Measurements from ENCODE around the gene LRP3.
"Not testable (repeated sequence)": the region's sequence is repeated elsewhere in the genome, so short reads cannot be mapped to it uniquely, and the experiment has no call there.

LRP3 gene

GRCh38 chr19:33191092-33191491 is 3.0 kb upstream of the LRP3 start:
- DNase-seq (ENCODE audit: low spot score in 2 of 2); H3K4me3 Mint-ChIP-seq; H3K9me3 Mint-ChIP-seq; H3K4me1 Mint-ChIP-seq; ATAC-seq (ENCODE audit: low read depth); H3K36me3 Mint-ChIP-seq; H3K27ac Mint-ChIP-seq: not testable (repeated sequence)
- H3K27me3 Mint-ChIP-seq = peaks cover 21% of the 10 kb centered on the region

- no peak for DNase-seq (ENCODE audit: low spot score in 2 of 2)
- Mint-ChIP-seq H3K27ac (no peak overlapping the region), H3K27me3 (peaks cover 21% of the 10 kb centered on the region), H3K9me3 (no peaks in the 10 kb centered on the region), H3K36me3 (no peaks in the 10 kb centered on the region), H3K4me1 (peaks cover 3% of the 10 kb centered on the region), H3K4me3 (no peak overlapping the region)
- no peak for ATAC-seq (ENCODE audit: low read depth)
Observed at GRCh38 chr19:33191501-33191900, 2.6 kb upstream of the LRP3 start.

GRCh38 chr19:33192010-33192409 is 2.1 kb upstream of the LRP3 start:
- Mint-ChIP-seq H3K27ac (no peak overlapping the region), H3K36me3 (no peaks in the 10 kb centered on the region), H3K4me1 (peaks cover 4% of the 10 kb centered on the region), H3K4me3 (no peak overlapping the region), H3K9me3 (no peaks in the 10 kb centered on the region), H3K27me3 (peaks cover 21% of the 10 kb centered on the region)
- ATAC-seq (ENCODE audit: low read depth) (no peak), DNase-seq (ENCODE audit: low spot score in 2 of 2) (no peak)

- Mint-ChIP-seq H3K27me3 (peaks cover 18% of the 10 kb centered on the region), H3K27ac (no peak overlapping the region), H3K4me3 (peak overlapping the region; percentile 50), H3K4me1 (peaks cover 9% of the 10 kb centered on the region), H3K36me3 (no peaks in the 10 kb centered on the region), H3K9me3 (no peaks in the 10 kb centered on the region)
- no peak for ATAC-seq (ENCODE audit: low read depth)
- no peak for DNase-seq (ENCODE audit: low spot score in 2 of 2)
Observed at GRCh38 chr19:33193269-33193864, 763 bp upstream of the LRP3 start.

- ATAC-seq (ENCODE audit: low read depth) = no peak
- DNase-seq (ENCODE audit: low spot score in 2 of 2) = no peak
- peaks cover 20% of the 10 kb centered on the region for H3K27me3 Mint-ChIP-seq
- no peak overlapping the region for H3K4me3 Mint-ChIP-seq
- no peaks in the 10 kb centered on the region for H3K36me3 Mint-ChIP-seq
- peaks cover 9% of the 10 kb centered on the region for H3K4me1 Mint-ChIP-seq
- H3K27ac Mint-ChIP-seq = no peak overlapping the region
- no peaks in the 10 kb centered on the region for H3K9me3 Mint-ChIP-seq
Observed at GRCh38 chr19:33194532-33194885, 379 bp downstream of the LRP3 start.

GRCh38 chr19:33194886-33195644 is 935 bp downstream of the LRP3 start:
- H3K4me1 Mint-ChIP-seq = peaks cover 9% of the 10 kb centered on the region
- peak overlapping the region; percentile 21 for H3K4me3 Mint-ChIP-seq
- ATAC-seq (ENCODE audit: low read depth) (no peak), DNase-seq (ENCODE audit: low spot score in 2 of 2) (no peak)
- H3K9me3 Mint-ChIP-seq = no peaks in the 10 kb centered on the region
- no peak overlapping the region for H3K27ac Mint-ChIP-seq
- H3K27me3 Mint-ChIP-seq = peaks cover 20% of the 10 kb centered on the region
- H3K36me3 Mint-ChIP-seq = no peaks in the 10 kb centered on the region

GRCh38 chr19:33195645-33196347 is 1.7 kb downstream of the LRP3 start:
- ATAC-seq (ENCODE audit: low read depth) (no peak), DNase-seq (ENCODE audit: low spot score in 2 of 2) (no peak)
- Mint-ChIP-seq H3K27me3 (peaks cover 14% of the 10 kb centered on the region), H3K4me1 (peaks cover 5% of the 10 kb centered on the region), H3K4me3 (no peak overlapping the region), H3K36me3 (no peaks in the 10 kb centered on the region), H3K27ac (no peak overlapping the region), H3K9me3 (no peaks in the 10 kb centered on the region)

GRCh38 chr19:33196446-33197193 is 2.5 kb downstream of the LRP3 start:
- peaks cover 13% of the 10 kb centered on the region for H3K27me3 Mint-ChIP-seq
- H3K4me1 Mint-ChIP-seq = peaks cover 5% of the 10 kb centered on the region
- H3K36me3 Mint-ChIP-seq = no peaks in the 10 kb centered on the region
- no peaks in the 10 kb centered on the region for H3K9me3 Mint-ChIP-seq
- ATAC-seq (ENCODE audit: low read depth) (no peak), DNase-seq (ENCODE audit: low spot score in 2 of 2) (no peak)
- no peak overlapping the region for H3K27ac Mint-ChIP-seq
- no peak overlapping the region for H3K4me3 Mint-ChIP-seq

- Mint-ChIP-seq H3K4me1 (peaks cover 5% of the 10 kb centered on the region), H3K4me3 (no peak overlapping the region), H3K36me3 (no peaks in the 10 kb centered on the region), H3K27ac (no peak overlapping the region), H3K27me3 (peaks cover 8% of the 10 kb centered on the region), H3K9me3 (no peaks in the 10 kb centered on the region)
- ATAC-seq (ENCODE audit: low read depth) (no peak), DNase-seq (ENCODE audit: low spot score in 2 of 2) (no peak)
Observed at GRCh38 chr19:33197591-33198000, 3.5 kb downstream of the LRP3 start.

GRCh38 chr19:33198169-33198568 is 4.0 kb downstream of the LRP3 start:
- H3K4me1 Mint-ChIP-seq = peaks cover 5% of the 10 kb centered on the region
- no peak for ATAC-seq (ENCODE audit: low read depth)

GRCh38 chr19:33199441-33200265 is 5.5 kb downstream of the LRP3 start:
- H3K4me1 Mint-ChIP-seq = peaks cover 5% of the 10 kb centered on the region
- no peak overlapping the region for H3K27ac Mint-ChIP-seq
- peaks cover 2% of the 10 kb centered on the region for H3K27me3 Mint-ChIP-seq
- ATAC-seq (ENCODE audit: low read depth) (no peak), DNase-seq (ENCODE audit: low spot score in 2 of 2) (no peak)
- H3K4me3 Mint-ChIP-seq = no peak overlapping the region
- no peaks in the 10 kb centered on the region for H3K9me3 Mint-ChIP-seq
- no peaks in the 10 kb centered on the region for H3K36me3 Mint-ChIP-seq

More at GRCh38 chr19:33198169-33198568, 4.0 kb downstream of the LRP3 start:
- H3K27ac Mint-ChIP-seq = no peak overlapping the region
- H3K9me3 Mint-ChIP-seq = no peaks in the 10 kb centered on the region
- DNase-seq (ENCODE audit: low spot score in 2 of 2) = no peak
- peaks cover 6% of the 10 kb centered on the region for H3K27me3 Mint-ChIP-seq
- H3K4me3 Mint-ChIP-seq = no peak overlapping the region
- no peaks in the 10 kb centered on the region for H3K36me3 Mint-ChIP-seq

- H3K4me3 Mint-ChIP-seq = no peak overlapping the region
- no peaks in the 10 kb centered on the region for H3K36me3 Mint-ChIP-seq
- DNase-seq (ENCODE audit: low spot score in 2 of 2) (no peak), ATAC-seq (ENCODE audit: low read depth) (no peak)
- no peak overlapping the region for H3K27ac Mint-ChIP-seq
- H3K27me3 Mint-ChIP-seq = peaks cover 2% of the 10 kb centered on the region
- peaks cover 5% of the 10 kb centered on the region for H3K4me1 Mint-ChIP-seq
- no peaks in the 10 kb centered on the region for H3K9me3 Mint-ChIP-seq
Observed at GRCh38 chr19:33201473-33201872, 7.3 kb downstream of the LRP3 start.

GRCh38 chr19:33201886-33202545 is 7.9 kb downstream of the LRP3 start:
- no peak for ATAC-seq (ENCODE audit: low read depth)
- H3K4me1 Mint-ChIP-seq = peaks cover 4% of the 10 kb centered on the region
- H3K9me3 Mint-ChIP-seq = no peaks in the 10 kb centered on the region
- no peaks in the 10 kb centered on the region for H3K36me3 Mint-ChIP-seq
- DNase-seq (ENCODE audit: low spot score in 2 of 2) = no peak
- H3K27me3 Mint-ChIP-seq = peaks cover 2% of the 10 kb centered on the region
- no peak overlapping the region for H3K27ac Mint-ChIP-seq
- no peak overlapping the region for H3K4me3 Mint-ChIP-seq
